PC-9 (cell line): Measurements from ENCODE around the gene RBM17.

Experiments used
- CTCF ChIP-seq: fragments of 200-600 bp; sonication (generic); conservative IDR thresholded peaks from 2 replicates; pipeline ENCODE4 v1.6.1; 2017; ENCODE audit warnings: mixed run types, antibody characterized with exemption, mild to moderate bottlenecking, moderate library complexity
- EZH2 ChIP-seq: fragments of 200-600 bp; sonication (generic); IDR thresholded peaks from 2 replicates; pipeline ENCODE4 v1.8.0; 2017; ENCODE audit warnings: antibody characterized with exemption, low read depth

GRCh38 chr10:6062101-6062771 is 26.6 kb upstream of the RBM17 start, which contains the start of gene IL2RA:
- TF ChIP-seq CTCF: no peak
- TF ChIP-seq EZH2: no peak
